Spleen (tissue), 7 donors: ENCODE results near the gene CCNI2.

Source experiments
- POLR2AphosphoS5 ChIP-seq, 3 donors: sonication (generic); formaldehyde crosslinking; IDR thresholded peaks; one replicate each; pipeline ENCODE4 v1.5.1; 2017; ENCODE audit warnings: antibody characterized with exemption in 3 of 3
- TF ChIP-seq, protein P1 (sequence below), 11 experiments: fragments of 200-600 bp in 7 of 11; fragments of 450-650 bp in 4 of 11; sonication (generic) in 4 of 11; IDR thresholded peaks in 8 of 11; conservative IDR thresholded peaks in 3 of 11; 1 replicate in 7 of 11; 2 replicates in 4 of 11; pipeline versions ENCODE4 v1.4.0 to v1.8.0; 2016 to 2021; ENCODE audit warnings: antibody characterized with exemption in 11 of 11, inconsistent platforms in 4 of 11, mild to moderate bottlenecking in 1 of 11
- donor health status: DM: no; HTN: no; CAD: no; lungs with moderate emphysema.
- donor health status: DM: no; HTN: no; CAD: no.
- donor health status: DM: no; HTN: no; CAD: no.

DNA sequence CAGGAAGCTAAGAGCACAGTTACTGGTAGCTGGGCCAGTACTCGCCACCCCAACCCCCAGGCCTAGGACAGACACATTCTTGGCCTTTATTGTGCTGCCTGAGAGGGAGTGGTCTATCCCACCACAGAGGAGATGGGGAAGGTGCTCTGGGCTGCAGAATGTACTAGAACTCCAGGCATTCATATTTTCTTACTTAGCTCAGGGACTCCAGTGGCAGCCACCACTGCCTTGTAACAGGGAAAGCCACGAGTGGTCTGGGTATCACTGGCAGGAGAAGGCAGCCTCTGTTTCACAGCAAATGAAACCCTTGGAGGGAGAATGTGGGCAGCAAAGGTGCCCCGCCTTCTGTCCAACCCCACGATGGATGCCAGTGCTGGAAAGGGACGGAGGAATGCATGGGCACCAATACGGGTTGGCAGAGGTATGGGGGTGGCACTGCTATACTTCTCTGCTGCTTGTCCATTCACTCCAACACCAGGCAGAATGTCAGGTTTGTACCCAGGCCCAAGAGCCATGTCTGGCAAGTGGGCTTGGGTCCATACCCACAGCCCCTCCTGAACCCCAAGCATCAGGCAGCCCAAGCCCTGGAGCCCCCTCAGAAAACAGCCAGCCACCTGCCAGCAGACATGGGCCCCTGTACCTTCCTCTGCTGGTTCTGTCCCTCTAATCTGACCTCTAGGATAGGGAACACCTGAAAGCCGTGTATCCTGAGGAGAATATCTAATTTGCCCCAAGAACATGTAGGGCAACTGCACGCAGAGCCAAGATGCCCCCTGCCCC is 25.3 kb downstream of the CCNI2 start:
- no peak for TF ChIP-seq POLR2AphosphoS5 (IDR thresholded peaks at IDR 0.05)
- TF ChIP-seq, protein P1, sequence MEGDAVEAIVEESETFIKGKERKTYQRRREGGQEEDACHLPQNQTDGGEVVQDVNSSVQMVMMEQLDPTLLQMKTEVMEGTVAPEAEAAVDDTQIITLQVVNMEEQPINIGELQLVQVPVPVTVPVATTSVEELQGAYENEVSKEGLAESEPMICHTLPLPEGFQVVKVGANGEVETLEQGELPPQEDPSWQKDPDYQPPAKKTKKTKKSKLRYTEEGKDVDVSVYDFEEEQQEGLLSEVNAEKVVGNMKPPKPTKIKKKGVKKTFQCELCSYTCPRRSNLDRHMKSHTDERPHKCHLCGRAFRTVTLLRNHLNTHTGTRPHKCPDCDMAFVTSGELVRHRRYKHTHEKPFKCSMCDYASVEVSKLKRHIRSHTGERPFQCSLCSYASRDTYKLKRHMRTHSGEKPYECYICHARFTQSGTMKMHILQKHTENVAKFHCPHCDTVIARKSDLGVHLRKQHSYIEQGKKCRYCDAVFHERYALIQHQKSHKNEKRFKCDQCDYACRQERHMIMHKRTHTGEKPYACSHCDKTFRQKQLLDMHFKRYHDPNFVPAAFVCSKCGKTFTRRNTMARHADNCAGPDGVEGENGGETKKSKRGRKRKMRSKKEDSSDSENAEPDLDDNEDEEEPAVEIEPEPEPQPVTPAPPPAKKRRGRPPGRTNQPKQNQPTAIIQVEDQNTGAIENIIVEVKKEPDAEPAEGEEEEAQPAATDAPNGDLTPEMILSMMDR (IDR thresholded peaks at IDR 0.05 in 8 of 11, conservative IDR thresholded peaks at IDR 0.05 in 3 of 11), result no peak
